Measurements from ENCODE around the gene MIS18A. TPM values are rescaled to one million over a fixed set of nuclear protein-coding genes. Genes with fewer than 3 reads are reported as not detected.

Gene MIS18A
- total RNA-seq, 3 donors from 2014 or later: 21.2 to 30.7 (median 22.8) TPM

DNA sequence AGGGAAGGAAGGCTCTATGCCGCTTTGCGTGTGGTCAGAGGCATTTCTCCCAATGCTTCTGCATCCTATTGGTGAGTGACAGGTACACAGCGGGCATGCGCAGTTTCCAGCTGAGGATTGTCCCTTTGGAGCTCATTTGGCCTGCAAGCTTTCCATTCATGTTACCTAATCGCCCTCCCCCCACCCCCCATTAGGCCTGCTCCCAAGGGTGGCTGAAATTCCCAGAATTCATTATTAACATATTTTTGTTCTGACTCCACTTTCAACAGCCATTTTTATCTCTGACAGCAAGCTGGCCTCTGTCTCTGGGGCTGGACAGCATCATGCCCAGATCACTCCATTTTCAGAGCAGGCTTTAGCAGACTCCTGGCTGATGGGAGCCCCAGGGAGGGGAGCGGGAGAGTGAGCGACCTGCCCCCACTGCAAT, 25.6 kb downstream of the MIS18A start:
- DNase-seq (no peak), ATAC-seq (no peak)
- H3K27me3 Mint-ChIP-seq (ENCODE audit: low read depth): peaks cover 27% of the 10 kb centered on the region
- H3K9me3 Mint-ChIP-seq: peaks cover 12% of the 10 kb centered on the region
- no peak overlapping the region for H3K4me3 Mint-ChIP-seq
- no peaks in the 10 kb centered on the region for H3K4me1 Mint-ChIP-seq (ENCODE audit: low read depth)
- no peaks in the 10 kb centered on the region for H3K36me3 Mint-ChIP-seq (ENCODE audit: insufficient read depth)

DNA sequence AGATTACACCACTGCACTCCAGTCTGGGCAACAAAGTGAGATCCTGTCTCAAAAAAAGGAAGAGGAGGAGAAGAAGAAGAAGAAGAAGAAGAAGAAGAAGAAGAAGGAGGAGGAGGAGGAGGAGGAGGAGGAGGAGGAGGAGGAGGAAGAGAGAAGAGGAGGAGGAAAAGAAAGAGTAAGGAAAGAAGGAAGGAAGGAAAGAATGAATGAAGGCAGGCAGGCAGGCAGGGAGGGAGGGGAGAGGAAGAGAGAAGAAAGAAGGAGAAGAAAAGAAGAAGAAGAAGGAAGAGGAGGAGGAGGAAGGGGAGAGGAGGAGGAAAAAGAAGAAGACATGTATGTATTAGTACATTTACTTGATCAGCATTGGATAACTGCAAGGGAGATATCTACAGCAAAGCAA, 26.7 kb downstream of the MIS18A start:
- DNase-seq (no peak), ATAC-seq (no peak)
- no peaks in the 10 kb centered on the region for H3K36me3 Mint-ChIP-seq (ENCODE audit: insufficient read depth)
- no peaks in the 10 kb centered on the region for H3K4me1 Mint-ChIP-seq (ENCODE audit: low read depth)
- no peak overlapping the region for H3K4me3 Mint-ChIP-seq
- H3K9me3 Mint-ChIP-seq: peaks cover 12% of the 10 kb centered on the region
- H3K27me3 Mint-ChIP-seq (ENCODE audit: low read depth): peaks cover 29% of the 10 kb centered on the region

GRCh38 chr21:32249511-32250280, 29.2 kb downstream of the MIS18A start:
- H3K4me1 Mint-ChIP-seq (ENCODE audit: low read depth): no peaks in the 10 kb centered on the region
- H3K9me3 Mint-ChIP-seq: peaks cover 12% of the 10 kb centered on the region
- peaks cover 28% of the 10 kb centered on the region for H3K27me3 Mint-ChIP-seq (ENCODE audit: low read depth)
- H3K36me3 Mint-ChIP-seq (ENCODE audit: insufficient read depth): no peaks in the 10 kb centered on the region
- H3K4me3 Mint-ChIP-seq: no peak overlapping the region
- DNase-seq: no peak
- ATAC-seq: no peak

- H3K4me1 Mint-ChIP-seq (ENCODE audit: low read depth): no peaks in the 10 kb centered on the region
- H3K4me3 Mint-ChIP-seq: no peak overlapping the region
- no peaks in the 10 kb centered on the region for H3K36me3 Mint-ChIP-seq (ENCODE audit: insufficient read depth)
- ATAC-seq (no peak), DNase-seq (no peak)
- peaks cover 28% of the 10 kb centered on the region for H3K27me3 Mint-ChIP-seq (ENCODE audit: low read depth)
- peaks cover 12% of the 10 kb centered on the region for H3K9me3 Mint-ChIP-seq
Observed at GRCh38 chr21:32248571-32249461, 30.0 kb downstream of the MIS18A start.

DNA sequence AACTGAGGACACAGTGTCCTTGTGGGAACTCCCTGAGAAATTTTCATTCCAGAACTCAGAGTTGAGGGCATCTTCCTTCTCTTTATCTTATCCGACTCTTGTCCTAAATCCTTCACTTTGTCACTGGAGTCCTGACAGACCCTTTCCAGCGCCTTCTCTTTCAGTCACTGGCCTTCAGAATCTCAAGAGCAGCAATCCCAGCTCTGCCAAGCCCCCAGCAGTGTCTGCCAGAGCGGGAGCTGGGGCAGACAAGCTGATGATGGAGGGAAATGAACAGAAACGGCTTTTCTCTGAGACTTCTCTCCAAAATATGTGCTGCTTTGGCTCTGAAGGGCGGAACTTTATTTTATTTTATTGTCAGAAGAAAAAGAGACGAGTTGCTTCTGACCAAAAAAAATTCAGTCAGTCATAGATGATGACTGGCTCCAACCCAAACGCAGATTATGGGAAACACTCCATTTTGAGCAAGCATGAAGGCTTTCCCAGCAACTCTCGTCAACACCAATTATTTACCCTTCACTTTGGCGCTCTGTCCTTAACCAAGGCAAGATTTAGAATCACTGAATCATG, 32.2 kb downstream of the MIS18A start:
- peaks cover 17% of the 10 kb centered on the region for H3K27me3 Mint-ChIP-seq (ENCODE audit: low read depth)
- H3K4me3 Mint-ChIP-seq: no peak overlapping the region
- no peak for ATAC-seq
- no peak for DNase-seq
- peaks cover 12% of the 10 kb centered on the region for H3K9me3 Mint-ChIP-seq
- H3K4me1 Mint-ChIP-seq (ENCODE audit: low read depth): no peaks in the 10 kb centered on the region
- H3K36me3 Mint-ChIP-seq (ENCODE audit: insufficient read depth): no peaks in the 10 kb centered on the region

GRCh38 chr21:32245971-32246370, 32.9 kb downstream of the MIS18A start:
- Mint-ChIP-seq H3K27me3 (ENCODE audit: low read depth) (peaks cover 13% of the 10 kb centered on the region), H3K4me1 (ENCODE audit: low read depth) (peaks cover 6% of the 10 kb centered on the region), H3K9me3 (peaks cover 6% of the 10 kb centered on the region), H3K4me3 (no peak overlapping the region), H3K36me3 (ENCODE audit: insufficient read depth) (no peaks in the 10 kb centered on the region)
- ATAC-seq (no peak), DNase-seq (no peak)

GRCh38 chr21:32240851-32241687, 37.8 kb downstream of the MIS18A start:
- Mint-ChIP-seq H3K4me1 (ENCODE audit: low read depth) (peaks cover 11% of the 10 kb centered on the region), H3K4me3 (no peak overlapping the region), H3K9me3 (peaks cover 4% of the 10 kb centered on the region), H3K27me3 (ENCODE audit: low read depth) (peaks cover 4% of the 10 kb centered on the region), H3K36me3 (ENCODE audit: insufficient read depth) (no peaks in the 10 kb centered on the region)
- peak in 1 of 2 donors; percentile 54 for ATAC-seq
- DNase-seq: no peak

- Mint-ChIP-seq H3K4me1 (ENCODE audit: low read depth) (peaks cover 11% of the 10 kb centered on the region), H3K9me3 (peaks cover 4% of the 10 kb centered on the region), H3K4me3 (no peak overlapping the region), H3K36me3 (ENCODE audit: insufficient read depth) (no peaks in the 10 kb centered on the region), H3K27me3 (ENCODE audit: low read depth) (peaks cover 2% of the 10 kb centered on the region)
- no peak for DNase-seq
- no peak for ATAC-seq
Observed at GRCh38 chr21:32239551-32239950, 39.3 kb downstream of the MIS18A start.

DNA sequence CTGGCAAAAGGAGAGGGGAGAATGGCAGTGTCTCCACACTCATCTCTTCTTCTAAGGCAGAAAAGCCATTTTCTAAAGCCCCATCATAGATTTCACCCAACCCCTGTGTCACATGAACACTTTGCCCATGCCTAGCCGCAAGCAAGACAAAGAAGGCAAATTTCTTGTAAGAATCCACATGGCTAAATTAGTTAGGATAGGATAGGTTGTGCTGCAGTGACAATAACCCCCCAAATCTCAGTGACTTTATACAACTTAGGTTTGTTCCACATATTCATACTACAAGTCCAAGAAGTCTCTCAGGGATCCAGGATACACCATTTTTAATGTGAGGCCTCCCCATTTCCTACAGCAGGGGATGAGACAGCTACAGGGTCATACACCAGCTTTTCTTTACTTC, 40.8 kb downstream of the MIS18A start:
- Mint-ChIP-seq H3K27me3 (ENCODE audit: low read depth) (peaks cover 2% of the 10 kb centered on the region), H3K4me3 (no peak overlapping the region), H3K36me3 (ENCODE audit: insufficient read depth) (no peaks in the 10 kb centered on the region), H3K4me1 (ENCODE audit: low read depth) (peaks cover 11% of the 10 kb centered on the region), H3K9me3 (peaks cover 4% of the 10 kb centered on the region)
- no peak for ATAC-seq
- no peak for DNase-seq

DNA sequence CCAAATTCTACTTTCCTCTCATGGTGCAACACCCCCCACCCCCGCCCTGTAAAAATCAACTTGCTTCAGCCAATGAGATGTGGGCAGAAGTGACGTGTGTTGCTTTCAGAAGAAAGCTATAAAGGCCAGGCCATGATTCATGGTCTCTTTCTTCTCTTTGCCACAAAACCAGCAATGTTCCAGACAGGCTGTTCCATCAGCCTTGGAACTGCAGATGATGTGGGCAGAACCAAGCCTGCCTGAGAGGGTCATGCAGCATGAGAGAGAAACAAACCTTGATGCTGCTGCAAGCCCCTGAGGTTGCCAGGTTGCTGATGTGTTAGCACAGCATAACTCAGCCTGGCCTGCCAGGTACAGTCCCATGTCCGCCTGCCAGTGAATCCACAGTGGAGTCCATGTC, 41.8 kb downstream of the MIS18A start:
- Mint-ChIP-seq H3K36me3 (ENCODE audit: insufficient read depth) (no peaks in the 10 kb centered on the region), H3K4me3 (no peak overlapping the region), H3K9me3 (peaks cover 4% of the 10 kb centered on the region), H3K27me3 (ENCODE audit: low read depth) (peaks cover 2% of the 10 kb centered on the region), H3K4me1 (ENCODE audit: low read depth) (peaks cover 11% of the 10 kb centered on the region)
- ATAC-seq (peak in 1 of 2 donors; percentile 23), DNase-seq (no peak)

- DNase-seq (no peak), ATAC-seq (no peak)
- peaks cover 2% of the 10 kb centered on the region for H3K27me3 Mint-ChIP-seq (ENCODE audit: low read depth)
- no peaks in the 10 kb centered on the region for H3K36me3 Mint-ChIP-seq (ENCODE audit: insufficient read depth)
- no peak overlapping the region for H3K4me3 Mint-ChIP-seq
- H3K9me3 Mint-ChIP-seq: peaks cover 4% of the 10 kb centered on the region
- no peaks in the 10 kb centered on the region for H3K4me1 Mint-ChIP-seq (ENCODE audit: low read depth)
Observed at GRCh38 chr21:32233722-32234301, 45.0 kb downstream of the MIS18A start.

- Mint-ChIP-seq H3K4me3 (no peak overlapping the region), H3K36me3 (ENCODE audit: insufficient read depth) (no peaks in the 10 kb centered on the region), H3K9me3 (no peaks in the 10 kb centered on the region), H3K4me1 (ENCODE audit: low read depth) (no peaks in the 10 kb centered on the region), H3K27me3 (ENCODE audit: low read depth) (peaks cover 2% of the 10 kb centered on the region)
- DNase-seq: no peak
- ATAC-seq: no peak
Observed at GRCh38 chr21:32233055-32233546, 45.7 kb downstream of the MIS18A start.

- Mint-ChIP-seq H3K27me3 (ENCODE audit: low read depth) (peaks cover 8% of the 10 kb centered on the region), H3K9me3 (peaks cover 16% of the 10 kb centered on the region), H3K36me3 (ENCODE audit: insufficient read depth) (peaks cover 3% of the 10 kb centered on the region), H3K4me1 (ENCODE audit: low read depth) (no peaks in the 10 kb centered on the region), H3K4me3 (no peak overlapping the region)
- ATAC-seq (no peak), DNase-seq (no peak)
Observed at GRCh38 chr21:32226444-32226843, 52.4 kb downstream of the MIS18A start.

Measured in activated T-cell treated with anti-CD3 and anti-CD28 coated beads, Interleukin-2, amount 50 U/mL, for 4 hours (primary cell).